Effector memory CD4-positive, alpha-beta T cell (primary cell): Measurements from ENCODE around the gene HSD17B1.
"Not testable (repeated sequence)": the region's sequence is repeated elsewhere in the genome, so short reads cannot be mapped to it uniquely, and the experiment has no call there.

Source experiments
- DNase-seq, 3 donors: peaks; one replicate each; pipeline ENCODE4 v3.0.0-alpha.2; 2020
- H3K27ac ChIP-seq: 2 replicates; pipeline ENCODE4 v1.7.0; 2013; ENCODE audit warnings: mild to moderate bottlenecking, low read length, moderate library complexity; ENCODE audit not compliant: insufficient read depth, poor library complexity, severe bottlenecking
- H3K27me3 ChIP-seq: replicated peaks from 2 replicates; pipeline ENCODE4 v1.7.0; 2013; ENCODE audit warnings: mild to moderate bottlenecking, low read length; ENCODE audit not compliant: insufficient read depth, control insufficient read depth, poor library complexity, severe bottlenecking
- H3K36me3 ChIP-seq: 2 replicates; pipeline ENCODE4 v1.7.0; 2013; ENCODE audit warnings: mild to moderate bottlenecking, low read length, moderate library complexity; ENCODE audit not compliant: control insufficient read depth, insufficient read depth
- H3K4me1 ChIP-seq: 2 replicates; pipeline ENCODE4 v1.7.0; 2013; ENCODE audit warnings: low read length, mild to moderate bottlenecking; ENCODE audit not compliant: control insufficient read depth, insufficient read depth, poor library complexity, severe bottlenecking
- H3K4me3 ChIP-seq: 2 replicates; pipeline ENCODE4 v1.7.0; 2013; ENCODE audit warnings: low read length, low read depth, mild to moderate bottlenecking; ENCODE audit not compliant: insufficient read depth, poor library complexity, severe bottlenecking
- H3K9me3 ChIP-seq: 2 replicates; pipeline ENCODE4 v1.7.0; 2013; ENCODE audit warnings: mild to moderate bottlenecking, low read length, moderate library complexity; ENCODE audit not compliant: control insufficient read depth

HSD17B1 gene

DNA sequence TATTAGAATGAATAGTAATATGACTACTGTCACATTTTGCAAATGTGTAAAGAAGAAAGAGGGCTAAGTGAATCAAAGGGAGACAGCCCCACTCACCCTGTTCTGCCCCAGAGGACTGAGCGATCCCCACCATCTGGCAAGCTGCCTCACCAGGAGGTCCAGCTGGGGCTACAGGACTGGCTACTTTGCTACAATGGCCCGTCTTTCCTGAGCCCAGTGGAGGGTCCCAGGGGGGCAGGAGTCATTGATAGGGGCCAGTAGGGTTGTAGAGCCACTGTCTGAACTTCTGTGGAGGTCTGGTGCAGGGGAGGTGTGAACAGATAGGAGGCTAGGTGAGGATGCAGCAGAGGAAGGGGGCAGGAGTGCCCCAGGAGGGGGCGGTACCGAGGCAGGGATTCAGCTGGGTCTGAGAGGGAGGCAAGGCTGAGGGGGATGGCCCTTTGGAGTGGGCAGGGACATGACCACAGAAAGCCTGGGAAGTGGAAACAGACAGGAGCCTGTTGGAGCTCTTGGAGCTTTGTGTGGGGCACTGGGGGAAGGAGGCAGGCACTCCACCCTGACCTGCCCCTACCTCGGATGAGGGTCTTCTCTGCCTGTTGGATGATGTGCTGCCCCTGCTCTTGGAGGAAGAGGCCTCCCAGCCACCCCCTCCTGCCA, 3.4 kb downstream of the HSD17B1 start:
- H3K4me3 ChIP-seq, DNase-seq, H3K36me3 ChIP-seq, H3K27ac ChIP-seq, H3K27me3 ChIP-seq, H3K9me3 ChIP-seq: not testable (repeated sequence)
- peaks cover 14% of the 10 kb centered on the region for H3K4me1 ChIP-seq

DNA sequence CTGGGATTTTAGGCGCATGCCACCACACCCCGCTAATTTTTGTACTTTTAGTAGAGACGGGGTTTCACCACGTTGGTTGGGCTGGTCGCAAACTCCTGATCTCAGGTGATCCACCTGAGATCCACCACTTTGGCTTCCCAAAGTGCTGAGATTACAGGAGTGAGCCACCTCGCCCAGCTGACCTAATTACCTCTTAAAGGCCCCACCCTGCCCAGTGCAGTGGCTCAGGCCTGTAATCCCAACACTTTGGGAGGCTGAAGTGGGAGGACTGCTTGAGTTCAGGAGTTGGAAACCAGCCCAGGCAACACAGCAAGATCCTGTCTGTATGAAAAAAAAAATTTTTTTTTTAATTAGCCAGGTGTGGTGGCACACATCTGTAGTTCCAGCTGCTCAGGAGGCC, 6.4 kb downstream of the HSD17B1 start:
- H3K9me3 ChIP-seq: no peaks in the 10 kb centered on the region
- peaks cover 29% of the 10 kb centered on the region for H3K4me1 ChIP-seq
- no peaks in the 10 kb centered on the region for H3K36me3 ChIP-seq
- H3K4me3 ChIP-seq: no peak overlapping the region
- H3K27ac ChIP-seq: no peak overlapping the region
- H3K27me3 ChIP-seq: no peaks in the 10 kb centered on the region
- no peak for DNase-seq

GRCh38 chr17:42560246-42560645, 7.5 kb downstream of the HSD17B1 start:
- no peak overlapping the region for H3K4me3 ChIP-seq
- no peak for DNase-seq
- H3K36me3 ChIP-seq: peaks cover 10% of the 10 kb centered on the region
- H3K4me1 ChIP-seq: peaks cover 22% of the 10 kb centered on the region
- no peaks in the 10 kb centered on the region for H3K9me3 ChIP-seq
- no peaks in the 10 kb centered on the region for H3K27me3 ChIP-seq
- H3K27ac ChIP-seq: no peak overlapping the region

DNA sequence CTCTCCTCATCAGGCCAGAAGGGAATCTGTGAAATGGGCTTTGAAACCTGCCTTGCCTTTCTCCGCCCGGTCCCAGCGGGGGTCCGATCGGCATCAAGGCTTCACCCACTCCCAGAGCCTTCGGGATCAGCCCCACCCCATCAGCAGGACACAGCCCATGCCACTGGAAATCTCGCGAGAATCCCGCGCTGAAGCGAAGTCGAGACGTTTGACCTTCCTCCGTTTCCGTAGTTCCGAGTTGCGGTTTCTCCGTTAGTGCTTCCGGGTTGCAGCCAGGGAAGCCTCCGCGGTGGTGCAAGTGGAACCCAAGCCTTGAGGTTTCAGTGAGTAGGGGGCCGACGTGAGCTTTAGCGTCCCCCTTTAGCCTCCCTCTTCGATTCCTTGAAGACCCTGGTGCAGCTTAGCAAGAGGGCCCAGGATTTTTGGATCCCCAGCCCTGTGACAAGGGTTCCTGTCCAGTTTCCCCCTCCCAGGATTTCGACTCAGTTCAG, 9.2 kb downstream of the HSD17B1 start, which contains the start of gene COASY:
COASY (plus strand) TSS at position 252 of the 491 bp plus-strand sequence. CDS start 475 bp downstream, outside the sequence.
- peaks cover 18% of the 10 kb centered on the region for H3K36me3 ChIP-seq
- H3K4me1 ChIP-seq: peaks cover 26% of the 10 kb centered on the region
- no peaks in the 10 kb centered on the region for H3K9me3 ChIP-seq
- H3K27me3 ChIP-seq: no peaks in the 10 kb centered on the region
- peak within 1 kb of the TSS; percentile 84 for H3K27ac ChIP-seq
- peak within 1 kb of the TSS; percentile 95 for H3K4me3 ChIP-seq
- DNase-seq: peak; percentile 81 to 88 (median 83)

- DNase-seq: no peak
- Histone ChIP-seq H3K4me3 (peak overlapping the region; percentile 95), H3K27ac (peak overlapping the region; percentile 84), H3K4me1 (peaks cover 29% of the 10 kb centered on the region), H3K9me3 (no peaks in the 10 kb centered on the region), H3K36me3 (peaks cover 18% of the 10 kb centered on the region), H3K27me3 (no peaks in the 10 kb centered on the region)
Observed at GRCh38 chr17:42562388-42563142, 9.8 kb downstream of the HSD17B1 start.

- Histone ChIP-seq H3K9me3 (no peaks in the 10 kb centered on the region), H3K4me3 (peak overlapping the region; percentile 95), H3K36me3 (peaks cover 18% of the 10 kb centered on the region), H3K27me3 (no peaks in the 10 kb centered on the region), H3K4me1 (peaks cover 32% of the 10 kb centered on the region), H3K27ac (no peak overlapping the region)
- no peak for DNase-seq
Observed at GRCh38 chr17:42563143-42563509, 10.4 kb downstream of the HSD17B1 start.

GRCh38 chr17:42563543-42563942, 10.8 kb downstream of the HSD17B1 start:
- Histone ChIP-seq H3K27ac (no peak overlapping the region), H3K4me3 (peak overlapping the region; percentile 95), H3K27me3 (no peaks in the 10 kb centered on the region), H3K9me3 (no peaks in the 10 kb centered on the region), H3K4me1 (peaks cover 32% of the 10 kb centered on the region), H3K36me3 (peaks cover 20% of the 10 kb centered on the region)
- DNase-seq: no peak

- peaks cover 32% of the 10 kb centered on the region for H3K4me1 ChIP-seq
- no peak overlapping the region for H3K4me3 ChIP-seq
- no peak for DNase-seq
- H3K27ac ChIP-seq: no peak overlapping the region
- peaks cover 24% of the 10 kb centered on the region for H3K36me3 ChIP-seq
- H3K9me3 ChIP-seq: no peaks in the 10 kb centered on the region
- no peaks in the 10 kb centered on the region for H3K27me3 ChIP-seq
Observed at GRCh38 chr17:42563950-42564349, 11.2 kb downstream of the HSD17B1 start.

DNA sequence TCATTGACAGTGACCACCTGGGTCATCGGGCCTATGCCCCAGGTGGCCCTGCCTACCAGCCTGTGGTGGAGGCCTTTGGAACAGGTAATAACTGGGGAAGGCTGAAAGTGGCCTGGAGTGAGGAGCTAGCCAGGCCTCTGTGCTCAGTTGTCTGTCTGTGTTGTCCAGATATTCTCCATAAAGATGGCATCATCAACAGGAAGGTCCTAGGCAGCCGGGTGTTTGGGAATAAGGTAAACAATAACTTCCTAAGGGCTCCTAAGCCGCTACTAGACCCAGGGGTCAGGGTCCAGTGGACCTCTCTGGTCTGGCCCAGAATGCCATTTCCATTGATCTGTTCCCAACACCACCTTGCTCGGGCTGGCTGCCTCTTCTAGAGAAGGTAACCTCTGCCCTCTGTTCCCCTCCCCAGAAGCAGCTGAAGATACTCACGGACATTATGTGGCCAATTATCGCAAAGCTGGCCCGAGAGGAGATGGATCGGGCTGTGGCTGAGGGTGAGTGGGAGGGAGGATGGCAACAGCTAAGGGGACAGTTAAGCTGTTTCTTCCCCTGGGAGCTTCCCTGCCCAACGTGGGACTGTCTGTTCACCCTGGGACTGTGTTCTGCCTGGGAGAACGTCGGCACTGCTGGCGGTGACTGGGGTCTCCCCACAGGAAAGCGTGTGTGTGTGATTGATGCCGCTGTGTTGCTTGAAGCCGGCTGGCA, 12.2 kb downstream of the HSD17B1 start:
- H3K4me1 ChIP-seq: peaks cover 32% of the 10 kb centered on the region
- no peak for DNase-seq
- H3K27ac ChIP-seq: peak overlapping the region; percentile 14
- peaks cover 34% of the 10 kb centered on the region for H3K36me3 ChIP-seq
- H3K9me3 ChIP-seq: no peaks in the 10 kb centered on the region
- H3K4me3 ChIP-seq: no peak overlapping the region
- no peaks in the 10 kb centered on the region for H3K27me3 ChIP-seq
